Measurements from ENCODE around the gene ENOX1. TPM values are rescaled to one million over a fixed set of nuclear protein-coding genes. Genes with fewer than 3 reads are reported as not detected.

ENOX1 gene
- total RNA-seq, 1 experiment from 2014 or later: 0.95 TPM

DNA sequence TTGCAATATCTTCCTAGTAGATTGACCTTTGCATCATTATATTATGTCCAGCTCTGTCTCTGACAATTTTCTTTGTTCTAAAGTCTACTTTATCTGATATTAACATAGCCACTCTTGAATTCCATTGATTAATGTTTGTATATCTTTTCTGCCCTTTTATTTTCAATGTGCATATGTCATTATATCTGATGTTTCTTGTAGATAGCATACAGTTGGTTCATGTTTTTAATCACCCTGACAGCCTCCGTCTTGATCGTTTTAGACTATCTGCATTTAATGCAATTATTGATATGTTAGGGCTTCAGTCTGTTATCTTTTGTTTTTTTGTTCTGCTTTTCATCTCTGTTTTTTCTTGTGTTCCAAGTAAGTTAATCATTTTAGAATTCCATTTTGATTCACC is 159.8 kb downstream of the ENOX1 start:
- Histone ChIP-seq H3K4me3 (ENCODE audit: low read length) (no peak overlapping the region), H4K20me1 (ENCODE audit: low read length) (no peaks in the 10 kb centered on the region), H3K9me3 (ENCODE audit: low read length) (no peaks in the 10 kb centered on the region), H3K4me1 (ENCODE audit: insufficient read depth, low read length) (no peaks in the 10 kb centered on the region), H2AFZ (ENCODE audit: low read length) (no peak overlapping the region), H3K9ac (ENCODE audit: low read length) (no peak overlapping the region), H3K79me2 (ENCODE audit: low read length) (no peaks in the 10 kb centered on the region), H3K4me2 (ENCODE audit: low read length) (no peak overlapping the region), H3F3A (ENCODE audit: low read length, unreplicated experiment) (no peaks in the 10 kb centered on the region), H3K9me2 (replicated peaks; ENCODE audit: low read length) (no peaks in the 10 kb centered on the region), H3K27me3 (ENCODE audit: low read length) (no peaks in the 10 kb centered on the region), H3K27ac (ENCODE audit: low read length) (no peak overlapping the region), H3K36me3 (ENCODE audit: low read depth, low read length) (no peaks in the 10 kb centered on the region)
- ATAC-seq (no peak), DNase-seq (no peak)
- TF ChIP-seq EZH2 (IDR thresholded peaks at IDR 0.05; ENCODE audit: low read length, unreplicated experiment) (no peak), EZH2phosphoT487 (IDR thresholded peaks at IDR 0.05; ENCODE audit: borderline replicate concordance, low read length) (no peak)
- TF ChIP-seq, protein P1, sequence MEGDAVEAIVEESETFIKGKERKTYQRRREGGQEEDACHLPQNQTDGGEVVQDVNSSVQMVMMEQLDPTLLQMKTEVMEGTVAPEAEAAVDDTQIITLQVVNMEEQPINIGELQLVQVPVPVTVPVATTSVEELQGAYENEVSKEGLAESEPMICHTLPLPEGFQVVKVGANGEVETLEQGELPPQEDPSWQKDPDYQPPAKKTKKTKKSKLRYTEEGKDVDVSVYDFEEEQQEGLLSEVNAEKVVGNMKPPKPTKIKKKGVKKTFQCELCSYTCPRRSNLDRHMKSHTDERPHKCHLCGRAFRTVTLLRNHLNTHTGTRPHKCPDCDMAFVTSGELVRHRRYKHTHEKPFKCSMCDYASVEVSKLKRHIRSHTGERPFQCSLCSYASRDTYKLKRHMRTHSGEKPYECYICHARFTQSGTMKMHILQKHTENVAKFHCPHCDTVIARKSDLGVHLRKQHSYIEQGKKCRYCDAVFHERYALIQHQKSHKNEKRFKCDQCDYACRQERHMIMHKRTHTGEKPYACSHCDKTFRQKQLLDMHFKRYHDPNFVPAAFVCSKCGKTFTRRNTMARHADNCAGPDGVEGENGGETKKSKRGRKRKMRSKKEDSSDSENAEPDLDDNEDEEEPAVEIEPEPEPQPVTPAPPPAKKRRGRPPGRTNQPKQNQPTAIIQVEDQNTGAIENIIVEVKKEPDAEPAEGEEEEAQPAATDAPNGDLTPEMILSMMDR (conservative IDR thresholded peaks at IDR 0.05; ENCODE audit: low read depth, low read length): no peak
- intact Hi-C loops (cut with micrococcal nuclease): no loop called here
- BruUV-seq (replicated peaks): no TSS peak
- ChIA-PET POLR2A (ENCODE audit: unreplicated experiment) (no interaction called here), CTCF (interaction anchor here (0.6 kb wide), 1 partner anchor 808 kb away, joined by 9 read pairs; no protein-coding TSS in a partner anchor)

DNA sequence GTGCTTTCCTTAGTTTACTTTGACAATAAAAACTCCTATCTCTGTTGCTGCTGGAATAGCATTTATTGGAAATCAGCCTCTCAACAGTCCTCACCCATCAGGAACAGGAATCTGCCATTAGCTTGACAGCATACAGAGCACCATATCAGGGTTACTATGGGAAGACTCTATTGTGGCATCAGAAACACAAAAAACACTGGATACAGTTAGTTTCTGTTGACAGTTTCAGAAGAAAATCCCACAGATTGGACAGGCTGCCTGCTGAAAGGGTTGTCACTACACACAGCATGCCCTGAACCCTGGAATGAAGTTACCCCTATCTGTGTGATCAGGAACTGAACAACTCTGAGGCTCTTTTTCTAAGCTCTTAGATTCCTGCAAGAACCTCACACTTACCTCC is 172.7 kb downstream of the ENOX1 start:
- POLR2A ChIA-PET (ENCODE audit: unreplicated experiment): no interaction called here
- H3K79me2 ChIP-seq (ENCODE audit: low read length): no peaks in the 10 kb centered on the region
- no peak overlapping the region for H3K9ac ChIP-seq (ENCODE audit: low read length)
- no peaks in the 10 kb centered on the region for H3F3A ChIP-seq (ENCODE audit: low read length, unreplicated experiment)
- H3K9me3 ChIP-seq (ENCODE audit: low read length): no peaks in the 10 kb centered on the region
- no peak overlapping the region for H3K27ac ChIP-seq (ENCODE audit: low read length)
- no peak overlapping the region for H3K4me3 ChIP-seq (ENCODE audit: low read length)
- no peak for DNase-seq
- CTCF ChIA-PET: no interaction called here
- no TSS peak for BruUV-seq (replicated peaks)
- no peaks in the 10 kb centered on the region for H3K27me3 ChIP-seq (ENCODE audit: low read length)
- TF ChIP-seq EZH2 (IDR thresholded peaks at IDR 0.05; ENCODE audit: low read length, unreplicated experiment) (no peak), EZH2phosphoT487 (IDR thresholded peaks at IDR 0.05; ENCODE audit: borderline replicate concordance, low read length) (no peak)
- TF ChIP-seq, protein P1 (conservative IDR thresholded peaks at IDR 0.05; ENCODE audit: low read depth, low read length): no peak
- H3K4me1 ChIP-seq (ENCODE audit: insufficient read depth, low read length): no peaks in the 10 kb centered on the region
- no peaks in the 10 kb centered on the region for H3K9me2 ChIP-seq (replicated peaks; ENCODE audit: low read length)
- H4K20me1 ChIP-seq (ENCODE audit: low read length): no peaks in the 10 kb centered on the region
- no peaks in the 10 kb centered on the region for H3K36me3 ChIP-seq (ENCODE audit: low read depth, low read length)
- ATAC-seq: no peak
- H2AFZ ChIP-seq (ENCODE audit: low read length): no peak overlapping the region
- no peak overlapping the region for H3K4me2 ChIP-seq (ENCODE audit: low read length)
- intact Hi-C loops (cut with micrococcal nuclease): no loop called here

DNA sequence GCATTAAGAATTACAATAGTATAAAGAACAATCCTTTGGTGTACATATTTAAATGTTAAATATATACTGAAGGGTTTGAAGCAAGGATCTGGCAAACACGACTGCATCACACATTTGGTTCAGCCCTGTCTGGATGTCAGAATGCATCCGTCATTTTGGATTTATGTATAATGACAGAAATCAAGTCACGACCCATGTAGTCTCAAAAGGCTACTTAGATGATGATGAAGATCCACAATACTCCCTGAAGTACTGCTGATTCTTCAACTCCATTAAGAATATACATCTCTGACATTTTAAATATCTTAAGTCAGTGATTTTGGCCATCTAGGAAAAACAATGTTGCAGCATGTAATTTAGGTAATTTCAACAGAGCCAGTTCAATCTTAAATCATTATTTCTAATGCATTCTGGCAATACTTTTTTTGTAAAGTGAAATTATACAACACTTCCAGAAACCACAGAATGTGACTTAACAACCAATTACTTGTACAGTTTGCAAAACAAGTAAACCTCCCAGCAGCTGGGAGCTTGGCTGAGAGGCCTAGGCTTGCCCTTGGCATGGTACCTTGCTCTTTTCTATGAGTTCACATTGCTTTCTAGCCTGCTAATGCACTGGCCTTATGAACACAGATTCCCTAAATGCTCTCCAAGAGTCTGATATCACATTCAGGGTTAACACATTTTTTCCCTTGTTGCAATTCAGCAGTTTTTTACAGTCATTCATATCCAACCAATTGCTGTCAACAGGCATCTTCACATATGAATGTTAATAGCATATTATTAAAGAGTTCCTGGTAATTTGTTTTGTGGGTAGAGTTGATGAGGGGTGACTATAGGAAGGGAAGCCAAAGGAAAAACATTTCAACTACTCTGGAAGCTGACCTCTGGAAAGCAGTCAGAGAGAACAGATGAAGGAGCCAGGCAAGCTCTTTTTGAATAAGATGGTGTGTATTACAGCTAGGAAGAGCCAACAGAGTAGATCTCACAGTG is 175.2 kb downstream of the ENOX1 start:
- CTCF ChIA-PET: no interaction called here
- BruUV-seq (replicated peaks): no TSS peak
- no peaks in the 10 kb centered on the region for H4K20me1 ChIP-seq (ENCODE audit: low read length)

More for the DNA sequence above, 175.2 kb downstream of the ENOX1 start:
- POLR2A ChIA-PET (ENCODE audit: unreplicated experiment): no interaction called here
- intact Hi-C loops (cut with micrococcal nuclease): no loop called here
- ATAC-seq (no peak), DNase-seq (no peak)
- no peaks in the 10 kb centered on the region for H3K36me3 ChIP-seq (ENCODE audit: low read depth, low read length)
- H3K4me3 ChIP-seq (ENCODE audit: low read length): no peak overlapping the region
- H3K27me3 ChIP-seq (ENCODE audit: low read length): no peaks in the 10 kb centered on the region
- H3K9ac ChIP-seq (ENCODE audit: low read length): no peak overlapping the region
- H3K27ac ChIP-seq (ENCODE audit: low read length): no peak overlapping the region
- no peaks in the 10 kb centered on the region for H3K9me3 ChIP-seq (ENCODE audit: low read length)
- no peak overlapping the region for H2AFZ ChIP-seq (ENCODE audit: low read length)
- TF ChIP-seq EZH2phosphoT487 (IDR thresholded peaks at IDR 0.05; ENCODE audit: borderline replicate concordance, low read length) (no peak), EZH2 (IDR thresholded peaks at IDR 0.05; ENCODE audit: low read length, unreplicated experiment) (no peak)
- TF ChIP-seq, protein P1 (conservative IDR thresholded peaks at IDR 0.05; ENCODE audit: low read depth, low read length): no peak
- no peaks in the 10 kb centered on the region for H3F3A ChIP-seq (ENCODE audit: low read length, unreplicated experiment)
- H3K9me2 ChIP-seq (replicated peaks; ENCODE audit: low read length): no peaks in the 10 kb centered on the region
- no peaks in the 10 kb centered on the region for H3K4me1 ChIP-seq (ENCODE audit: insufficient read depth, low read length)
- H3K4me2 ChIP-seq (ENCODE audit: low read length): no peak overlapping the region
- H3K79me2 ChIP-seq (ENCODE audit: low read length): no peaks in the 10 kb centered on the region
